Occipital lobe (tissue), 2 donors: Measurements from ENCODE around the gene ANKRD35. TPM values are rescaled to one million over a fixed set of nuclear protein-coding genes. Genes with fewer than 3 reads are reported as not detected.

ENCODE experiments used
- DNase-seq: peaks from one replicate; lab custom pipeline; 2025; lab: John Stamatoyannopoulos, UW
- total RNA-seq: library from RNA; depleted of rRNA; stranded (reverse); fragments of >200 nt; gene quantifications from one replicate; pipeline ENCODE4 v1.2.3, GENCODE V29; 2014

ANKRD35 gene
- total RNA-seq, 1 donor from 2014 or later = 0.62 TPM

GRCh38 chr1:145893306-145894055, 7.8 kb upstream of the ANKRD35 start:
- no peak for DNase-seq

- no peak for DNase-seq
These were observed 6.9 kb upstream of the ANKRD35 start for GRCh38 chr1:145892486-145893087.

- DNase-seq = peak; percentile 89
These were observed 6.2 kb upstream of the ANKRD35 start for GRCh38 chr1:145891587-145892485.

- DNase-seq = no peak
These were observed 5.5 kb upstream of the ANKRD35 start for GRCh38 chr1:145891143-145891542.

GRCh38 chr1:145889722-145890121, 4.1 kb upstream of the ANKRD35 start:
- no peak for DNase-seq

GRCh38 chr1:145887631-145888030, 2.0 kb upstream of the ANKRD35 start:
- DNase-seq = no peak

- DNase-seq = no peak
These were observed 1.1 kb upstream of the ANKRD35 start for GRCh38 chr1:145886816-145887215.

- no peak for DNase-seq
These were observed 724 bp upstream of the ANKRD35 start for GRCh38 chr1:145886390-145886789.

- DNase-seq = no peak
These were observed 991 bp downstream of the ANKRD35 start for GRCh38 chr1:145884675-145885074.

- DNase-seq = no peak
These were observed 5.9 kb downstream of the ANKRD35 start for GRCh38 chr1:145879775-145880174.

GRCh38 chr1:145878724-145879123, 6.9 kb downstream of the ANKRD35 start:
- DNase-seq = no peak

GRCh38 chr1:145877923-145878486, 7.7 kb downstream of the ANKRD35 start:
- no peak for DNase-seq

- DNase-seq = no peak
These were observed 11.0 kb downstream of the ANKRD35 start for GRCh38 chr1:145874646-145875045.

- peak; percentile 71 for DNase-seq
These were observed 13.4 kb downstream of the ANKRD35 start for GRCh38 chr1:145871994-145872924.

- DNase-seq = no peak
These were observed 17.4 kb downstream of the ANKRD35 start for GRCh38 chr1:145868232-145868631.

GRCh38 chr1:145863282-145864018, 22.2 kb downstream of the ANKRD35 start:
- DNase-seq = no peak

GRCh38 chr1:145859491-145860023, 26.1 kb downstream of the ANKRD35 start:
- peak; percentile 68 for DNase-seq

- DNase-seq = peak; percentile 89
These were observed 26.7 kb downstream of the ANKRD35 start, which contains the start of gene PIAS3 for GRCh38 chr1:145858901-145859490. Gene PIAS3, minus strand, starts transcription at chr1:145859081. Its CDS starts 91 bp downstream, at chr1:145858990.

- no peak for DNase-seq
These were observed 27.3 kb downstream of the ANKRD35 start for GRCh38 chr1:145858238-145858900.
